HCT116 (cell line): Measurements from ENCODE around the gene UFD1. TPM values are rescaled to one million over a fixed set of nuclear protein-coding genes. Genes with fewer than 3 reads are reported as not detected.

Experiments used
- ATAC-seq: fragments of 200-7000 bp; cut with Tn5 transposase; 2 replicates; pipeline ENCODE4 v1.9.1; 2020; ENCODE audit warnings: mild to moderate bottlenecking, moderate library complexity
- BruUV-seq: library from RNA; stranded (reverse); fragments of 400-500 nt; replicated peaks from 2 replicates; lab custom pipeline; 2021; lab: Mats Ljungman, UMichigan
- CTCF ChIA-PET: fragments of 300-600 bp; sonication (Branson Sonifier 250); formaldehyde crosslinking; loops from one replicate; lab custom pipeline; 2021; ENCODE audit warnings: antibody characterized with exemption; lab: Charles Lee
- POLR2A ChIA-PET: fragments of 300-600, 350-600 bp; sonication (Branson Sonifier 250); formaldehyde crosslinking; loops from one replicate; lab custom pipeline; 2021; ENCODE audit warnings: antibody characterized with exemption; lab: Charles Lee
- RAD21 ChIA-PET, 2 experiments: fragments of 300-600 bp; sonication (Branson Sonifier 250); formaldehyde crosslinking; loops; one replicate each; lab custom pipeline; 2023; ENCODE audit warnings: low total read pairs in 2 of 2; ENCODE audit not compliant: uncharacterized antibody in 2 of 2, unreplicated experiment in 2 of 2, low non-redundant PET in 1 of 2; lab: Charles Lee
- DNase-seq: peaks from one replicate; pipeline ENCODE4 v3.0.0-alpha.2; 2010; ENCODE audit warnings: low read depth, low spot score
- H2AFZ ChIP-seq: fragments of 200-600 bp; shearing (Covaris generic), sonication (generic); 2 replicates; pipeline ENCODE4 v1.6.1; 2017; ENCODE audit warnings: low read depth, mixed run types, mixed read lengths, antibody characterized with exemption, low read length; ENCODE audit not compliant: poor library complexity, severe bottlenecking
- H3K27ac ChIP-seq: 2 replicates; pipeline ENCODE4 v1.5.1; 2012; ENCODE audit warnings: low read depth, low read length
- H3K27me3 ChIP-seq: fragments of 200-600 bp; sonication (generic); 2 replicates; pipeline ENCODE4 v1.6.1; 2016; ENCODE audit warnings: mixed run types, low read length, mixed read lengths; ENCODE audit not compliant: insufficient read depth
- H3K36me3 ChIP-seq, 2 experiments: fragments of 200-500 bp in 1 of 2; fragments of 200-600 bp in 1 of 2; sonication (Bioruptor generic) in 1 of 2; sonication (generic) in 1 of 2; 2 replicates each; pipeline versions ENCODE4 v1.5.1 to v1.6.1; 2014 to 2016; ENCODE audit warnings: low read length in 2 of 2, inconsistent platforms in 1 of 2, mixed read lengths in 1 of 2, mixed run types in 1 of 2; ENCODE audit not compliant: insufficient read depth in 2 of 2, control insufficient read depth in 1 of 2
- H3K4me1 ChIP-seq, 2 experiments: fragments of 200-600 bp in 1 of 2; sonication (generic) in 1 of 2; 2 replicates each; pipeline versions ENCODE4 v1.5.1 to v1.6.1; 2012 to 2017; ENCODE audit warnings: low read length in 2 of 2, inconsistent platforms in 1 of 2, mild to moderate bottlenecking in 1 of 2, mixed read lengths in 1 of 2, mixed run types in 1 of 2, moderate library complexity in 1 of 2; ENCODE audit not compliant: insufficient read depth in 2 of 2, control insufficient read depth in 1 of 2
- H3K4me2 ChIP-seq: fragments of 200-600 bp; sonication (generic); 2 replicates; pipeline ENCODE4 v1.6.1; 2017; ENCODE audit warnings: mixed run types, low read length, mixed read lengths
- H3K4me3 ChIP-seq, 2 experiments: fragments of 200-600 bp in 1 of 2; sonication (generic) in 1 of 2; replicated peaks in 1 of 2; 2 replicates each; pipeline ENCODE4 v1.5.1; 2011 to 2016; ENCODE audit warnings: low read length in 2 of 2, control low read depth in 1 of 2, low read depth in 1 of 2, mild to moderate bottlenecking in 1 of 2, mixed read lengths in 1 of 2, mixed run types in 1 of 2
- H3K79me2 ChIP-seq: fragments of 200-600 bp; sonication (generic); 2 replicates; pipeline ENCODE4 v1.6.1; 2017; ENCODE audit warnings: mild to moderate bottlenecking, mixed run types, low read length, moderate library complexity, mixed read lengths; ENCODE audit not compliant: insufficient read depth
- H3K9ac ChIP-seq: fragments of 200-600 bp; sonication (generic); 2 replicates; pipeline ENCODE4 v1.6.1; 2016; ENCODE audit warnings: low read length, mixed read lengths
- H3K9me2 ChIP-seq: fragments of 200-600 bp; sonication (generic), shearing (Covaris generic); 2 replicates; pipeline ENCODE4 v1.6.1; 2017; ENCODE audit warnings: mixed run types, mild to moderate bottlenecking, moderate library complexity; ENCODE audit not compliant: insufficient read depth
- H3K9me3 ChIP-seq, 2 experiments: fragments of 200-500 bp in 1 of 2; fragments of 200-600 bp in 1 of 2; sonication (Bioruptor generic) in 1 of 2; sonication (generic) in 1 of 2; 2 replicates each; pipeline ENCODE4 v1.6.1; 2014 to 2017; ENCODE audit warnings: low read length in 2 of 2, mixed read lengths in 2 of 2, inconsistent platforms in 1 of 2, low read depth in 1 of 2, mild to moderate bottlenecking in 1 of 2, mixed run types in 1 of 2, moderate library complexity in 1 of 2; ENCODE audit not compliant: control insufficient read depth in 1 of 2, insufficient read depth in 1 of 2
- H4K20me1 ChIP-seq: fragments of 200-600 bp; sonication (generic), shearing (Covaris generic); 2 replicates; pipeline ENCODE4 v1.6.1; 2017; ENCODE audit warnings: mixed run types, mild to moderate bottlenecking, moderate library complexity; ENCODE audit not compliant: insufficient read depth
- CEBPB ChIP-seq: IDR thresholded peaks from 2 replicates; pipeline ENCODE4 v1.6.1; 2012; ENCODE audit warnings: low read depth
- CTCF ChIP-seq, 3 experiments: fragments of 200-600 bp in 1 of 3; sonication (generic) in 1 of 3; IDR thresholded peaks in 2 of 3; conservative IDR thresholded peaks in 1 of 3; 2 replicates each; pipeline ENCODE4 v1.5.1; 2012 to 2017; ENCODE audit warnings: low read depth in 2 of 3, low read length in 2 of 3, antibody characterized with exemption in 1 of 3, borderline replicate concordance in 1 of 3, control low read depth in 1 of 3, mild to moderate bottlenecking in 1 of 3, mixed read lengths in 1 of 3, mixed run types in 1 of 3, moderate library complexity in 1 of 3; ENCODE audit not compliant: insufficient read depth in 1 of 3
- EGR1 ChIP-seq: IDR thresholded peaks from 2 replicates; pipeline ENCODE4 v1.6.1; 2012; ENCODE audit warnings: low read depth
- ELF1 ChIP-seq: IDR thresholded peaks from 2 replicates; pipeline ENCODE4 v1.6.1; 2012; ENCODE audit warnings: low read depth, borderline replicate concordance
- EZH2phosphoT487 ChIP-seq: fragments of 200-600 bp; IDR thresholded peaks from 2 replicates; pipeline ENCODE4 v1.6.1; 2018; ENCODE audit warnings: antibody characterized with exemption, borderline replicate concordance
- POLR2A ChIP-seq: IDR thresholded peaks from 2 replicates; pipeline ENCODE4 v1.7.0; 2011; ENCODE audit warnings: borderline replicate concordance; ENCODE audit not compliant: insufficient read depth, insufficient read length; ENCODE audit errors: extremely low read depth
- SRF ChIP-seq: IDR thresholded peaks from 2 replicates; pipeline ENCODE4 v1.6.1; 2012; ENCODE audit warnings: low read depth
- TCF7L2 ChIP-seq: IDR thresholded peaks from 2 replicates; pipeline ENCODE4 v1.7.0; 2011; ENCODE audit warnings: borderline replicate concordance, inconsistent platforms; ENCODE audit not compliant: insufficient read depth, insufficient read length; ENCODE audit errors: extremely low read depth
- YY1 ChIP-seq: IDR thresholded peaks from 2 replicates; pipeline ENCODE4 v1.6.1; 2011; ENCODE audit warnings: low read length, low read depth, moderate library complexity, mild to moderate bottlenecking; ENCODE audit not compliant: insufficient replicate concordance; ENCODE audit errors: extremely low read depth
- ZFX ChIP-seq: fragments of 450-650 bp; IDR thresholded peaks from 2 replicates; pipeline ENCODE4 v1.6.1; 2017
- ZNF274 ChIP-seq: fragments of 200-500 bp; sonication (Bioruptor generic); IDR thresholded peaks from 2 replicates; pipeline ENCODE4 v1.6.1; 2014; ENCODE audit warnings: mild to moderate bottlenecking, low read depth, low read length, inconsistent platforms
- intact Hi-C: fragments of 100-400 bp; cut with micrococcal nuclease; formaldehyde crosslinking; loops from 2 replicates; pipeline ENCODE4 v1.10.0; 2022
- total RNA-seq: library from RNA; stranded (reverse); gene quantifications from one replicate; pipeline ENCODE4 v1.2.1, GENCODE V29; 2021; ENCODE audit not compliant: unreplicated experiment
- TF ChIP-seq, protein P1 (sequence below): IDR thresholded peaks from 2 replicates; pipeline ENCODE4 v1.6.1; 2012; ENCODE audit warnings: low read depth
- TF ChIP-seq, protein P2 (sequence below): IDR thresholded peaks from 2 replicates; pipeline ENCODE4 v1.6.1; 2012

UFD1 gene
- total RNA-seq, 1 experiment from 2014 or later = 97.5 TPM

- ATAC-seq = no peak
- ChIA-PET CTCF (interaction anchor here (1.2 kb wide), 1 partner anchor 132 kb away, joined by 3 read pairs; no protein-coding TSS in a partner anchor), RAD21 (no interaction called here), POLR2A (no interaction called here)
- Histone ChIP-seq H3K27ac (no peak overlapping the region), H3K36me3 (peaks cover 5 to 17% of the 10 kb centered on the region in 2 experiments; a peak in 3 of 4 replicates), H3K4me3 (no peak overlapping the region), H3K27me3 (no peaks in the 10 kb centered on the region), H3K79me2 (no peaks in the 10 kb centered on the region), H2AFZ (no peak overlapping the region), H3K4me2 (no peak overlapping the region), H3K9me2 (no peaks in the 10 kb centered on the region), H3K4me1 (no peaks in the 10 kb centered on the region), H3K9me3 (no peaks in the 10 kb centered on the region)
- BruUV-seq = no TSS peak
- intact Hi-C loops = no loop called here
- DNase-seq = no peak
- TF ChIP-seq EZH2phosphoT487 (no peak), TCF7L2 (no peak), CTCF (IDR thresholded peaks at IDR 0.05 in 2 of 3, conservative IDR thresholded peaks at IDR 0.05 in 1 of 3; ENCODE audit: borderline replicate concordance in 1 of 3, insufficient read depth in 1 of 3, low read depth in 2 of 3, low read length in 2 of 3) (no peak), YY1 (no peak), ZNF274 (no peak), ZFX (no peak), POLR2A (no peak), SRF (no peak), CEBPB (no peak), ELF1 (no peak), EGR1 (no peak)
- TF ChIP-seq, protein P1, sequence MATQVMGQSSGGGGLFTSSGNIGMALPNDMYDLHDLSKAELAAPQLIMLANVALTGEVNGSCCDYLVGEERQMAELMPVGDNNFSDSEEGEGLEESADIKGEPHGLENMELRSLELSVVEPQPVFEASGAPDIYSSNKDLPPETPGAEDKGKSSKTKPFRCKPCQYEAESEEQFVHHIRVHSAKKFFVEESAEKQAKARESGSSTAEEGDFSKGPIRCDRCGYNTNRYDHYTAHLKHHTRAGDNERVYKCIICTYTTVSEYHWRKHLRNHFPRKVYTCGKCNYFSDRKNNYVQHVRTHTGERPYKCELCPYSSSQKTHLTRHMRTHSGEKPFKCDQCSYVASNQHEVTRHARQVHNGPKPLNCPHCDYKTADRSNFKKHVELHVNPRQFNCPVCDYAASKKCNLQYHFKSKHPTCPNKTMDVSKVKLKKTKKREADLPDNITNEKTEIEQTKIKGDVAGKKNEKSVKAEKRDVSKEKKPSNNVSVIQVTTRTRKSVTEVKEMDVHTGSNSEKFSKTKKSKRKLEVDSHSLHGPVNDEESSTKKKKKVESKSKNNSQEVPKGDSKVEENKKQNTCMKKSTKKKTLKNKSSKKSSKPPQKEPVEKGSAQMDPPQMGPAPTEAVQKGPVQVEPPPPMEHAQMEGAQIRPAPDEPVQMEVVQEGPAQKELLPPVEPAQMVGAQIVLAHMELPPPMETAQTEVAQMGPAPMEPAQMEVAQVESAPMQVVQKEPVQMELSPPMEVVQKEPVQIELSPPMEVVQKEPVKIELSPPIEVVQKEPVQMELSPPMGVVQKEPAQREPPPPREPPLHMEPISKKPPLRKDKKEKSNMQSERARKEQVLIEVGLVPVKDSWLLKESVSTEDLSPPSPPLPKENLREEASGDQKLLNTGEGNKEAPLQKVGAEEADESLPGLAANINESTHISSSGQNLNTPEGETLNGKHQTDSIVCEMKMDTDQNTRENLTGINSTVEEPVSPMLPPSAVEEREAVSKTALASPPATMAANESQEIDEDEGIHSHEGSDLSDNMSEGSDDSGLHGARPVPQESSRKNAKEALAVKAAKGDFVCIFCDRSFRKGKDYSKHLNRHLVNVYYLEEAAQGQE = no peak
- TF ChIP-seq, protein P2, sequence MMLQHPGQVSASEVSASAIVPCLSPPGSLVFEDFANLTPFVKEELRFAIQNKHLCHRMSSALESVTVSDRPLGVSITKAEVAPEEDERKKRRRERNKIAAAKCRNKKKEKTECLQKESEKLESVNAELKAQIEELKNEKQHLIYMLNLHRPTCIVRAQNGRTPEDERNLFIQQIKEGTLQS = no peak
- TF ChIP-seq, all 23 proteins: peak for 0
- Histone ChIP-seq H3K9ac (no peak overlapping the region), H4K20me1 (no peaks in the 10 kb centered on the region)
Observed at GRCh38 chr22:19498154-19498865, 19.3 kb upstream of the UFD1 start.
